ENCODE data around the gene CAMKK2.
"Not testable (repeated sequence)": the region's sequence is repeated elsewhere in the genome, so short reads cannot be mapped to it uniquely, and the experiment has no call there.

CAMKK2 gene

DNA sequence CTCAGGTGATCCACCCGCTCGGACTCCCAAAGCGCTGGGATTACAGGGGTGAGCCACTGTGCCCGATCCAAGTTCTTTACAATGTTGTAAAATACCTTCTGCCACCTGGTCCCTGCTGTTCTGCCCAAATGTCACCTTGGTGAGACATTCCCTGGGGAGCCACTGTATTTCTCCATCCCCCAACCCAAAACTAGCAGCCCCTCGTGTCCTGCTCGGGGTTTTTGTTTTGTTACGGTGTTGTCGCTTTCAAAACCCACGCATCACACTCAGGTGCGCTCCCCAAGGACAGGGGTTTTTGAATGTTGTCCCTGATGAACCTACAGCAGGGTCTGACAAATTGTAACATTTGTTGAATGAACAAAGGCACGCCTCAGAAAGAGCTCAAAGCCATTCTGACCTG lies 37.4 kb downstream of the CAMKK2 start:
- H3K79me2 ChIP-seq (ENCODE audit: control insufficient read depth, insufficient read depth, low read length, poor library complexity): no peaks in the 10 kb centered on the region
- no CpG with 5 or more reads among the region's 11 CpGs for WGBS (ENCODE audit: extremely low coverage, insufficient coverage, insufficient read length)
- H3K4ac ChIP-seq (ENCODE audit: low read depth, low read length): no peak overlapping the region
- H3K27ac ChIP-seq (ENCODE audit: low read depth, low read length): no peak overlapping the region
- H3K4me2 ChIP-seq (ENCODE audit: low read length): no peak overlapping the region
- no peak overlapping the region for H2BK120ac ChIP-seq (ENCODE audit: insufficient read depth, low read length, poor library complexity)
- no peak overlapping the region for H3K18ac ChIP-seq (ENCODE audit: low read length)
- H3K79me1 ChIP-seq (ENCODE audit: low read length): no peaks in the 10 kb centered on the region
- no peaks in the 10 kb centered on the region for H3K4me1 ChIP-seq (ENCODE audit: control insufficient read depth in 1 of 2, insufficient read depth in 2 of 2, low read length in 2 of 2)
- no peak overlapping the region for H3K23ac ChIP-seq (ENCODE audit: low read length)
- H3K4me3 ChIP-seq (ENCODE audit: low read depth, low read length): no peak overlapping the region
- H2AK5ac ChIP-seq (ENCODE audit: low read length): no peak overlapping the region
- no peak for DNase-seq
- no peaks in the 10 kb centered on the region for H3K27me3 ChIP-seq (ENCODE audit: insufficient read depth, low read length)
- H2BK5ac ChIP-seq (ENCODE audit: low read depth, low read length, poor library complexity): no peak overlapping the region
- no peak overlapping the region for H3K9ac ChIP-seq (ENCODE audit: low read length)
- peaks cover 13 to 17% of the 10 kb centered on the region in 2 experiments for H3K36me3 ChIP-seq (ENCODE audit: control insufficient read depth in 1 of 2, insufficient read depth in 2 of 2, low read length in 2 of 2)
- H2AFZ ChIP-seq (ENCODE audit: insufficient read depth, low read length, poor library complexity): no peak overlapping the region
- no peaks in the 10 kb centered on the region for H3K9me3 ChIP-seq (ENCODE audit: insufficient read depth, low read depth, low read length)
- H3K14ac ChIP-seq (ENCODE audit: low read length): no peak overlapping the region
- no peak overlapping the region for H4K8ac ChIP-seq (ENCODE audit: low read depth, low read length)
- no peak overlapping the region for H2BK12ac ChIP-seq (ENCODE audit: low read length)
- H4K12ac ChIP-seq (ENCODE audit: low read depth, low read length): no peak overlapping the region
- no peak overlapping the region for H4K91ac ChIP-seq (ENCODE audit: low read depth, low read length)

GRCh38 chr12:121257704-121258449 lies 38.6 kb downstream of the CAMKK2 start:
- peaks cover 18% of the 10 kb centered on the region in 2 experiments for H3K36me3 ChIP-seq (ENCODE audit: control insufficient read depth in 1 of 2, insufficient read depth in 2 of 2, low read length in 2 of 2)
- not testable (repeated sequence) for H3K4me1 ChIP-seq (ENCODE audit: control insufficient read depth in 1 of 2, insufficient read depth in 2 of 2, low read length in 2 of 2); H3K4ac ChIP-seq (ENCODE audit: low read depth, low read length); H3K18ac ChIP-seq (ENCODE audit: low read length); H2BK12ac ChIP-seq (ENCODE audit: low read length); H3K27ac ChIP-seq (ENCODE audit: low read depth, low read length); H3K79me2 ChIP-seq (ENCODE audit: control insufficient read depth, insufficient read depth, low read length, poor library complexity); H3K27me3 ChIP-seq (ENCODE audit: insufficient read depth, low read length); H2BK5ac ChIP-seq (ENCODE audit: low read depth, low read length, poor library complexity); H3K9me3 ChIP-seq (ENCODE audit: insufficient read depth, low read depth, low read length); H3K9ac ChIP-seq (ENCODE audit: low read length); H3K79me1 ChIP-seq (ENCODE audit: low read length); H4K8ac ChIP-seq (ENCODE audit: low read depth, low read length); H2AFZ ChIP-seq (ENCODE audit: insufficient read depth, low read length, poor library complexity); H2BK120ac ChIP-seq (ENCODE audit: insufficient read depth, low read length, poor library complexity); H3K4me3 ChIP-seq (ENCODE audit: low read depth, low read length); H4K12ac ChIP-seq (ENCODE audit: low read depth, low read length); DNase-seq; H3K14ac ChIP-seq (ENCODE audit: low read length); H2AK5ac ChIP-seq (ENCODE audit: low read length); H4K91ac ChIP-seq (ENCODE audit: low read depth, low read length); H3K4me2 ChIP-seq (ENCODE audit: low read length); H3K23ac ChIP-seq (ENCODE audit: low read length)
- WGBS (ENCODE audit: extremely low coverage, insufficient coverage, insufficient read length): no CpG with 5 or more reads among the region's 8 CpGs

DNA sequence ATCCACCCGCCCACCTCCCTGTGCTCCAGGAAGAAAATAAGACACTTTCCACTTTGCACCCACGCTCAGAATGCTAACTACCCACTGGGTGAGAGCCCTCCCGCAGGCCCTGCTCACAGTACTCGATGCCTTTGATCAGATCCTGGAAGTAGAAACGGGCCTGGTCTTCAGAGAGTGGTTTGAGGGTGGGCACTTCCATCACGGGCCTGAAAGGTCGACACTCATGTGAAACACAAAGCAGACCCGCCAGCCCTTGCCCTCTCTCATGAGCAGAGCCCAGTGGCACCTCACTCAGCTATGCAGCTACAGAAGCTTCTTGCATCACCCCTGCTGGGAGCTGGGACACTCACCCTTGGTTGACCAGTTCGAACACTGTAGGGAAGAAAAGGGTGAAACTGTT lies 41.1 kb downstream of the CAMKK2 start:
- no peak overlapping the region for H2BK120ac ChIP-seq (ENCODE audit: insufficient read depth, low read length, poor library complexity)
- H3K9me3 ChIP-seq (ENCODE audit: insufficient read depth, low read depth, low read length): peaks cover 6% of the 10 kb centered on the region
- no peak overlapping the region for H3K27ac ChIP-seq (ENCODE audit: low read depth, low read length)
- no peaks in the 10 kb centered on the region for H3K79me2 ChIP-seq (ENCODE audit: control insufficient read depth, insufficient read depth, low read length, poor library complexity)
- H2BK12ac ChIP-seq (ENCODE audit: low read length): no peak overlapping the region
- H3K23ac ChIP-seq (ENCODE audit: low read length): no peak overlapping the region
- H3K4me1 ChIP-seq (ENCODE audit: control insufficient read depth in 1 of 2, insufficient read depth in 2 of 2, low read length in 2 of 2): no peaks in the 10 kb centered on the region
- H3K4me3 ChIP-seq (ENCODE audit: low read depth, low read length): no peak overlapping the region
- no peak overlapping the region for H4K8ac ChIP-seq (ENCODE audit: low read depth, low read length)
- H3K36me3 ChIP-seq (ENCODE audit: control insufficient read depth in 1 of 2, insufficient read depth in 2 of 2, low read length in 2 of 2): peaks cover 16 to 19% of the 10 kb centered on the region in 2 experiments
- peak overlapping the region; percentile 18 for H4K12ac ChIP-seq (ENCODE audit: low read depth, low read length)
- H3K4me2 ChIP-seq (ENCODE audit: low read length): no peak overlapping the region
- H3K18ac ChIP-seq (ENCODE audit: low read length): no peak overlapping the region
- H2AFZ ChIP-seq (ENCODE audit: insufficient read depth, low read length, poor library complexity): no peak overlapping the region
- DNase-seq: no peak
- H2AK5ac ChIP-seq (ENCODE audit: low read length): no peak overlapping the region
- H3K79me1 ChIP-seq (ENCODE audit: low read length): no peaks in the 10 kb centered on the region
- peak overlapping the region; percentile 19 for H2BK5ac ChIP-seq (ENCODE audit: low read depth, low read length, poor library complexity)
- no peaks in the 10 kb centered on the region for H3K27me3 ChIP-seq (ENCODE audit: insufficient read depth, low read length)
- no CpG with 5 or more reads among the region's 9 CpGs for WGBS (ENCODE audit: extremely low coverage, insufficient coverage, insufficient read length)
- no peak overlapping the region for H3K14ac ChIP-seq (ENCODE audit: low read length)
- no peak overlapping the region for H3K9ac ChIP-seq (ENCODE audit: low read length)
- no peak overlapping the region for H3K4ac ChIP-seq (ENCODE audit: low read depth, low read length)
- no peak overlapping the region for H4K91ac ChIP-seq (ENCODE audit: low read depth, low read length)

GRCh38 chr12:121253638-121254335 lies 42.7 kb downstream of the CAMKK2 start:
- H2AK5ac ChIP-seq (ENCODE audit: low read length): no peak overlapping the region
- no peak overlapping the region for H3K4me2 ChIP-seq (ENCODE audit: low read length)
- H2AFZ ChIP-seq (ENCODE audit: insufficient read depth, low read length, poor library complexity): no peak overlapping the region
- no peak overlapping the region for H3K4ac ChIP-seq (ENCODE audit: low read depth, low read length)
- H4K91ac ChIP-seq (ENCODE audit: low read depth, low read length): no peak overlapping the region
- H3K27me3 ChIP-seq (ENCODE audit: insufficient read depth, low read length): no peaks in the 10 kb centered on the region
- H3K36me3 ChIP-seq (ENCODE audit: control insufficient read depth in 1 of 2, insufficient read depth in 2 of 2, low read length in 2 of 2): peaks cover 23 to 30% of the 10 kb centered on the region in 2 experiments
- H3K27ac ChIP-seq (ENCODE audit: low read depth, low read length): no peak overlapping the region
- DNase-seq: no peak
- H3K9me3 ChIP-seq (ENCODE audit: insufficient read depth, low read depth, low read length): peaks cover 6% of the 10 kb centered on the region
- no peaks in the 10 kb centered on the region for H3K4me1 ChIP-seq (ENCODE audit: control insufficient read depth in 1 of 2, insufficient read depth in 2 of 2, low read length in 2 of 2)
- H3K79me2 ChIP-seq (ENCODE audit: control insufficient read depth, insufficient read depth, low read length, poor library complexity): no peaks in the 10 kb centered on the region
- no peak overlapping the region for H3K18ac ChIP-seq (ENCODE audit: low read length)
- no peak overlapping the region for H2BK120ac ChIP-seq (ENCODE audit: insufficient read depth, low read length, poor library complexity)
- H2BK5ac ChIP-seq (ENCODE audit: low read depth, low read length, poor library complexity): no peak overlapping the region
- no peak overlapping the region for H3K23ac ChIP-seq (ENCODE audit: low read length)
- no peak overlapping the region for H3K4me3 ChIP-seq (ENCODE audit: low read depth, low read length)
- H3K79me1 ChIP-seq (ENCODE audit: low read length): no peaks in the 10 kb centered on the region
- H4K8ac ChIP-seq (ENCODE audit: low read depth, low read length): no peak overlapping the region
- no peak overlapping the region for H4K12ac ChIP-seq (ENCODE audit: low read depth, low read length)
- WGBS (ENCODE audit: extremely low coverage, insufficient coverage, insufficient read length): no CpG with 5 or more reads among the region's 15 CpGs
- no peak overlapping the region for H3K9ac ChIP-seq (ENCODE audit: low read length)
- H3K14ac ChIP-seq (ENCODE audit: low read length): no peak overlapping the region
- no peak overlapping the region for H2BK12ac ChIP-seq (ENCODE audit: low read length)

Measured in trophoblast cell (in vitro differentiated cells and primary cell).